HEK293 (cell line): ENCODE data around the gene CACNA1D.

Source experiments
- TF ChIP-seq, protein P1 (sequence below): fragments of 450-650 bp; formaldehyde crosslinking; IDR thresholded peaks from 2 replicates; pipeline ENCODE4 v1.5.1; 2016; ENCODE audit warnings: missing biosample characterization, missing genetic modification characterization
- TF ChIP-seq, protein P2 (sequence below): fragments of 450-650 bp; formaldehyde crosslinking; IDR thresholded peaks from 2 replicates; pipeline ENCODE4 v1.5.1; 2017; ENCODE audit warnings: missing biosample characterization, mild to moderate bottlenecking, missing genetic modification characterization, moderate library complexity
- TF ChIP-seq, protein P3 (sequence below): fragments of 450-650 bp; formaldehyde crosslinking; IDR thresholded peaks from 2 replicates; pipeline ENCODE4 v1.5.1; 2016; ENCODE audit warnings: missing biosample characterization, missing genetic modification characterization, low read depth

DNA sequence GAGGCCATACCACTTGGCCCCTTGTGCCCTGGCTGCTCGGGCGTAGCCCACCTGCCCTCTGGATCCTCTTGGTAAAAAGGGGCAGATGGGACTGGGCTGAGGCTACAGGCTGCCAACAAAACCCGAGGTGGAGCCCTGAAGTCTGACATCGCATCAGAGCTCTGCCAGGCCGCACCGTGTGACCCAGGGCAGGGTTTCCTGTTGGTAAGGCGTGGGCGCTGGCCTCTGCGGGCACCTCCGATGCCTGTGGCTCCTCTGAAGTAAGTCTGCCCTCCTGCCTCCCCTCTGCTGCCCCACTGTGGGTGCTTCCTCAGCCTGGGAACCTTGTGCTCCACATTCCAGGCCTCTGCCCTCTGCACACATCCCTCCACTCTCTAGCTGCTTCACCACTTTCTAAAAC lies 342.9 kb downstream of the CACNA1D start:
- TF ChIP-seq, protein P1, sequence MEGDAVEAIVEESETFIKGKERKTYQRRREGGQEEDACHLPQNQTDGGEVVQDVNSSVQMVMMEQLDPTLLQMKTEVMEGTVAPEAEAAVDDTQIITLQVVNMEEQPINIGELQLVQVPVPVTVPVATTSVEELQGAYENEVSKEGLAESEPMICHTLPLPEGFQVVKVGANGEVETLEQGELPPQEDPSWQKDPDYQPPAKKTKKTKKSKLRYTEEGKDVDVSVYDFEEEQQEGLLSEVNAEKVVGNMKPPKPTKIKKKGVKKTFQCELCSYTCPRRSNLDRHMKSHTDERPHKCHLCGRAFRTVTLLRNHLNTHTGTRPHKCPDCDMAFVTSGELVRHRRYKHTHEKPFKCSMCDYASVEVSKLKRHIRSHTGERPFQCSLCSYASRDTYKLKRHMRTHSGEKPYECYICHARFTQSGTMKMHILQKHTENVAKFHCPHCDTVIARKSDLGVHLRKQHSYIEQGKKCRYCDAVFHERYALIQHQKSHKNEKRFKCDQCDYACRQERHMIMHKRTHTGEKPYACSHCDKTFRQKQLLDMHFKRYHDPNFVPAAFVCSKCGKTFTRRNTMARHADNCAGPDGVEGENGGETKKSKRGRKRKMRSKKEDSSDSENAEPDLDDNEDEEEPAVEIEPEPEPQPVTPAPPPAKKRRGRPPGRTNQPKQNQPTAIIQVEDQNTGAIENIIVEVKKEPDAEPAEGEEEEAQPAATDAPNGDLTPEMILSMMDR (tag by site-specific recombination) = no peak
- TF ChIP-seq, protein P2, sequence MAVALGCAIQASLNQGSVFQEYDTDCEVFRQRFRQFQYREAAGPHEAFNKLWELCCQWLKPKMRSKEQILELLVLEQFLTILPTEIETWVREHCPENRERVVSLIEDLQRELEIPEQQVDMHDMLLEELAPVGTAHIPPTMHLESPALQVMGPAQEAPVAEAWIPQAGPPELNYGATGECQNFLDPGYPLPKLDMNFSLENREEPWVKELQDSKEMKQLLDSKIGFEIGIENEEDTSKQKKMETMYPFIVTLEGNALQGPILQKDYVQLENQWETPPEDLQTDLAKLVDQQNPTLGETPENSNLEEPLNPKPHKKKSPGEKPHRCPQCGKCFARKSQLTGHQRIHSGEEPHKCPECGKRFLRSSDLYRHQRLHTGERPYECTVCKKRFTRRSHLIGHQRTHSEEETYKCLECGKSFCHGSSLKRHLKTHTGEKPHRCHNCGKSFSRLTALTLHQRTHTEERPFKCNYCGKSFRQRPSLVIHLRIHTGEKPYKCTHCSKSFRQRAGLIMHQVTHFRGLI = no peak
- TF ChIP-seq, protein P3, sequence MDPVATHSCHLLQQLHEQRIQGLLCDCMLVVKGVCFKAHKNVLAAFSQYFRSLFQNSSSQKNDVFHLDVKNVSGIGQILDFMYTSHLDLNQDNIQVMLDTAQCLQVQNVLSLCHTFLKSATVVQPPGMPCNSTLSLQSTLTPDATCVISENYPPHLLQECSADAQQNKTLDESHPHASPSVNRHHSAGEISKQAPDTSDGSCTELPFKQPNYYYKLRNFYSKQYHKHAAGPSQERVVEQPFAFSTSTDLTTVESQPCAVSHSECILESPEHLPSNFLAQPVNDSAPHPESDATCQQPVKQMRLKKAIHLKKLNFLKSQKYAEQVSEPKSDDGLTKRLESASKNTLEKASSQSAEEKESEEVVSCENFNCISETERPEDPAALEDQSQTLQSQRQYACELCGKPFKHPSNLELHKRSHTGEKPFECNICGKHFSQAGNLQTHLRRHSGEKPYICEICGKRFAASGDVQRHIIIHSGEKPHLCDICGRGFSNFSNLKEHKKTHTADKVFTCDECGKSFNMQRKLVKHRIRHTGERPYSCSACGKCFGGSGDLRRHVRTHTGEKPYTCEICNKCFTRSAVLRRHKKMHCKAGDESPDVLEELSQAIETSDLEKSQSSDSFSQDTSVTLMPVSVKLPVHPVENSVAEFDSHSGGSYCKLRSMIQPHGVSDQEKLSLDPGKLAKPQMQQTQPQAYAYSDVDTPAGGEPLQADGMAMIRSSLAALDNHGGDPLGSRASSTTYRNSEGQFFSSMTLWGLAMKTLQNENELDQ = no peak
